Stimulated activated CD8-positive, alpha-beta memory T cell treated with anti-CD3 and anti-CD28 coated beads, Interleukin-7, amount 100 ng/mL, for 48 hours (primary cell): ENCODE data around the gene PROK1.

ENCODE experiments used
- DNase-seq, 2 donors: peaks; one replicate each; pipeline ENCODE4 v3.0.0-alpha.2; 2020; ENCODE audit warnings: low read depth in 1 of 2; ENCODE audit errors: extremely low read depth in 1 of 2

PROK1 gene

GRCh38 chr1:110487726-110488125 is 36.8 kb downstream of the PROK1 start:
- DNase-seq: no peak

GRCh38 chr1:110488161-110488560 is 37.2 kb downstream of the PROK1 start:
- no peak for DNase-seq

- DNase-seq: no peak
Observed at GRCh38 chr1:110488867-110489266, 37.9 kb downstream of the PROK1 start.

GRCh38 chr1:110489406-110489805 is 38.5 kb downstream of the PROK1 start:
- DNase-seq: no peak

- no peak for DNase-seq
Observed at GRCh38 chr1:110489973-110490542, 39.1 kb downstream of the PROK1 start.

GRCh38 chr1:110490791-110491451 is 40.0 kb downstream of the PROK1 start:
- no peak for DNase-seq

GRCh38 chr1:110492573-110492972 is 41.6 kb downstream of the PROK1 start:
- DNase-seq: no peak

- DNase-seq: no peak
Observed at GRCh38 chr1:110493059-110493699, 42.2 kb downstream of the PROK1 start.

- DNase-seq: no peak
Observed at GRCh38 chr1:110494036-110494435, 43.1 kb downstream of the PROK1 start.

GRCh38 chr1:110494522-110495406 is 43.8 kb downstream of the PROK1 start:
- no peak for DNase-seq

GRCh38 chr1:110495926-110496600 is 45.1 kb downstream of the PROK1 start:
- peak; percentile 32 to 63 for DNase-seq

GRCh38 chr1:110498270-110498669 is 47.3 kb downstream of the PROK1 start:
- DNase-seq: no peak

GRCh38 chr1:110501488-110502132 is 50.7 kb downstream of the PROK1 start:
- DNase-seq: no peak

GRCh38 chr1:110502402-110503151 is 51.6 kb downstream of the PROK1 start:
- no peak for DNase-seq

- no peak for DNase-seq
Observed at GRCh38 chr1:110503471-110503870, 52.5 kb downstream of the PROK1 start.

GRCh38 chr1:110504226-110504625 is 53.3 kb downstream of the PROK1 start:
- DNase-seq: no peak

- no peak for DNase-seq
Observed at GRCh38 chr1:110505596-110505995, 54.6 kb downstream of the PROK1 start.

GRCh38 chr1:110506541-110506940 is 55.6 kb downstream of the PROK1 start:
- no peak for DNase-seq
